CD4-positive, CD25-positive, alpha-beta regulatory T cell (primary cell): Measurements from ENCODE around the gene SESN3. TPM values are rescaled to one million over a fixed set of nuclear protein-coding genes. Genes with fewer than 3 reads are reported as not detected.

Source experiments
- ATAC-seq, 2 donors: fragments of 150-1000 bp; cut with Tn5 transposase; one replicate each; pipeline ENCODE4 v1.10.0; 2021; ENCODE audit warnings: low read depth in 2 of 2, moderate number of reproducible peaks in 2 of 2, moderate library complexity in 1 of 2
- DNase-seq, 3 donors: peaks; one replicate each; pipeline versions ENCODE4 v3.0.0 to v3.0.0-alpha.2; 2012 to 2022; ENCODE audit warnings: mixed read lengths in 1 of 3
- H3K27ac ChIP-seq: one replicate; pipeline ENCODE4 v1.7.0; 2013; ENCODE audit warnings: mild to moderate bottlenecking, low read length; ENCODE audit not compliant: insufficient read depth, poor library complexity, severe bottlenecking
- H3K27me3 ChIP-seq: one replicate; pipeline ENCODE4 v1.7.0; 2013; ENCODE audit warnings: low read length; ENCODE audit not compliant: control insufficient read depth, insufficient read depth
- H3K36me3 ChIP-seq: one replicate; pipeline ENCODE4 v1.7.0; 2013; ENCODE audit warnings: mild to moderate bottlenecking, low read length, moderate library complexity; ENCODE audit not compliant: control insufficient read depth, insufficient read depth
- H3K4me1 ChIP-seq: 2 replicates; pipeline ENCODE4 v1.7.0; 2013; ENCODE audit warnings: mild to moderate bottlenecking, low read length; ENCODE audit not compliant: insufficient read depth, control insufficient read depth, poor library complexity, severe bottlenecking
- H3K4me3 ChIP-seq: one replicate; pipeline ENCODE4 v1.7.0; 2013; ENCODE audit warnings: low read depth, mild to moderate bottlenecking, low read length, moderate library complexity
- H3K9me3 ChIP-seq, 2 experiments: 1 replicate in 1 of 2; 2 replicates in 1 of 2; pipeline ENCODE4 v1.7.0; 2013; ENCODE audit warnings: low read length in 2 of 2, mild to moderate bottlenecking in 1 of 2, moderate library complexity in 1 of 2; ENCODE audit not compliant: control insufficient read depth in 2 of 2
- H3K27ac Mint-ChIP-seq, 3 donors: one replicate each; pipeline ENCODE4 v1.8.0; 2020 to 2022; ENCODE audit warnings: mild to moderate bottlenecking in 3 of 3, mixed read lengths in 3 of 3, moderate library complexity in 2 of 3
- H3K27me3 Mint-ChIP-seq: one replicate; pipeline ENCODE4 v1.8.0; 2022; ENCODE audit warnings: mild to moderate bottlenecking, mixed read lengths
- H3K36me3 Mint-ChIP-seq: one replicate; pipeline ENCODE4 v1.8.0; 2020; ENCODE audit warnings: mixed read lengths
- H3K4me1 Mint-ChIP-seq, 4 donors: one replicate each; pipeline ENCODE4 v1.8.0; 2020 to 2022; ENCODE audit warnings: mixed read lengths in 4 of 4, mild to moderate bottlenecking in 1 of 4
- H3K4me3 Mint-ChIP-seq, 4 donors: one replicate each; pipeline ENCODE4 v1.8.0; 2020 to 2022; ENCODE audit warnings: mild to moderate bottlenecking in 4 of 4, mixed read lengths in 4 of 4, moderate library complexity in 3 of 4
- H3K9me3 Mint-ChIP-seq, 7 donors: one replicate each; pipeline ENCODE4 v1.8.0; 2020 to 2022; ENCODE audit warnings: mixed read lengths in 7 of 7, mild to moderate bottlenecking in 3 of 7, moderate library complexity in 2 of 7
- polyA plus RNA-seq, 4 donors: library from polyadenylated mRNA; unstranded; fragments of 300-500 nt; fragmentation: Illumina TruSeq; gene quantifications; one replicate each; pipeline ENCODE4 v1.2.3, GENCODE V29; 2021
- total RNA-seq: library from RNA; stranded (reverse); gene quantifications from one replicate; pipeline ENCODE4 v1.2.3, GENCODE V29; 2022

Gene SESN3
- total and polyA plus RNA-seq, 5 donors from 2014 or later = 4.2 to 73.3 (median 7.4) TPM

GRCh38 chr11:95123556-95123955, 107.4 kb downstream of the SESN3 start:
- H3K4me1 ChIP-seq = no peaks in the 10 kb centered on the region
- peaks cover 5% of the 10 kb centered on the region for H3K36me3 ChIP-seq
- Mint-ChIP-seq H3K27me3 (no peaks in the 10 kb centered on the region), H3K9me3 (peaks cover 0 to 3% (median 0%) of the 10 kb centered on the region in 7 donors), H3K27ac (no peak overlapping the region), H3K4me3 (no peak overlapping the region), H3K36me3 (peaks cover 9% of the 10 kb centered on the region), H3K4me1 (peaks cover 2 to 22% (median 10%) of the 10 kb centered on the region in 4 donors)
- DNase-seq (no peak), ATAC-seq (no peak)
- H3K27ac ChIP-seq = no peak overlapping the region
- no peaks in the 10 kb centered on the region for H3K9me3 ChIP-seq
- no peaks in the 10 kb centered on the region for H3K27me3 ChIP-seq
- H3K4me3 ChIP-seq = no peak overlapping the region

GRCh38 chr11:95121698-95122097, 109.3 kb downstream of the SESN3 start:
- H3K36me3 Mint-ChIP-seq = peaks cover 12% of the 10 kb centered on the region
- H3K4me1 Mint-ChIP-seq = peaks cover 7 to 22% (median 12%) of the 10 kb centered on the region in 4 donors
- Histone ChIP-seq H3K36me3 (no peaks in the 10 kb centered on the region), H3K4me3 (no peak overlapping the region), H3K9me3 (no peaks in the 10 kb centered on the region), H3K27ac (no peak overlapping the region), H3K4me1 (no peaks in the 10 kb centered on the region), H3K27me3 (no peaks in the 10 kb centered on the region)
- H3K9me3 Mint-ChIP-seq = peaks cover 0 to 5% (median 1%) of the 10 kb centered on the region in 7 donors
- DNase-seq (no peak), ATAC-seq (no peak)
- no peak overlapping the region for H3K4me3 Mint-ChIP-seq
- no peak overlapping the region for H3K27ac Mint-ChIP-seq
- H3K27me3 Mint-ChIP-seq = no peaks in the 10 kb centered on the region

GRCh38 chr11:95119361-95120060, 111.5 kb downstream of the SESN3 start:
- ATAC-seq (no peak), DNase-seq (no peak)
- Histone ChIP-seq H3K4me1 (no peaks in the 10 kb centered on the region), H3K4me3 (no peak overlapping the region), H3K9me3 (no peaks in the 10 kb centered on the region), H3K36me3 (no peaks in the 10 kb centered on the region), H3K27me3 (no peaks in the 10 kb centered on the region), H3K27ac (no peak overlapping the region)
- no peak overlapping the region for H3K27ac Mint-ChIP-seq
- H3K4me1 Mint-ChIP-seq = peaks cover 7 to 16% (median 12%) of the 10 kb centered on the region in 4 donors
- H3K4me3 Mint-ChIP-seq = no peak overlapping the region
- H3K9me3 Mint-ChIP-seq = peaks cover 0 to 5% (median 0%) of the 10 kb centered on the region in 7 donors
- peaks cover 12% of the 10 kb centered on the region for H3K36me3 Mint-ChIP-seq
- no peaks in the 10 kb centered on the region for H3K27me3 Mint-ChIP-seq

- no peak for ATAC-seq
- Histone ChIP-seq H3K9me3 (no peaks in the 10 kb centered on the region), H3K27me3 (no peaks in the 10 kb centered on the region), H3K27ac (no peak overlapping the region), H3K4me3 (no peak overlapping the region), H3K4me1 (no peaks in the 10 kb centered on the region), H3K36me3 (no peaks in the 10 kb centered on the region)
- H3K4me1 Mint-ChIP-seq = peaks cover 0 to 27% (median 8%) of the 10 kb centered on the region in 4 donors
- H3K27me3 Mint-ChIP-seq = no peaks in the 10 kb centered on the region
- peaks cover 22% of the 10 kb centered on the region for H3K36me3 Mint-ChIP-seq
- no peak overlapping the region for H3K4me3 Mint-ChIP-seq
- H3K27ac Mint-ChIP-seq = no peak overlapping the region
- peaks cover 0 to 5% (median 0%) of the 10 kb centered on the region in 7 donors for H3K9me3 Mint-ChIP-seq
- no peak for DNase-seq
Measured at GRCh38 chr11:95115597-95115996, 115.4 kb downstream of the SESN3 start.

Other genes with a start within 250 kb of the SESN3 start
- gene KDM4E, start 205.9 kb downstream of the SESN3 start, total RNA-seq = not detected
- not detected for gene KDM4E, start 205.9 kb downstream of the SESN3 start, polyA plus RNA-seq
- gene KDM4F, start 181.8 kb downstream of the SESN3 start, total RNA-seq = not detected
- not detected for gene KDM4F, start 181.8 kb downstream of the SESN3 start, polyA plus RNA-seq
- 57.4 TPM for gene SRSF8, start 164.3 kb downstream of the SESN3 start, total RNA-seq
- gene SRSF8, start 164.3 kb downstream of the SESN3 start, polyA plus RNA-seq = 100 to 1,000 TPM; 119 to 145 (median 134) TPM
- 11.0 TPM for gene ENDOD1, start 141.4 kb downstream of the SESN3 start, total RNA-seq
- 10 to 100 TPM in 2 of 4 donors, 1 to 10 TPM in 2; 9.1 to 14.6 (median 11.0) TPM for gene ENDOD1, start 141.4 kb downstream of the SESN3 start, polyA plus RNA-seq